Measurements from ENCODE around the gene PLCB2. TPM values are rescaled to one million over a fixed set of nuclear protein-coding genes. Genes with fewer than 3 reads are reported as not detected.

PLCB2 gene
- total RNA-seq, 4 donors from 2014 or later: 1.7 to 7.2 (median 4.1) TPM

DNA sequence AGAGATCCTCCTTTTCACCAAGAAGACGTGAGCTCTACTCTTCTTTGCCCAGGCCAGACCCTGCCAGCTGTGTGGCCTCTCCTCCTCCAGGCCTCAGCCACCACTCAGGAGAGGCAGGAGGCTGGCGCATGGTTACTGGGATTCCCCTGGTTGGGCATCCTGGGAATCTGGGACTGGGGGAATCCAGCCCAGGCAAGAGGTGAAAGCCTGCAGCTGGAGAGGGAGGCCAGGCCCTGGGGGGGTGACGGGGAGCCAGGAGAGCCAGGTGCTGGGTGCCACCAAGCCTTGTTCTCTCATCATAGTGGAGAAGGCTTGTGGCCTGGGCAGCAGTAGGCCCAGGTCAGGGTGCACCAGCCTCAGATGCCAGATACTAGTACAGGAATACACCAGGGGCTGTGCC, 26.8 kb upstream of the PLCB2 start:
- WGBS, 2 donors: 50 to 100% methylated on average over 1 to 2 of the region's 3 CpGs
- TF ChIP-seq, protein P1, sequence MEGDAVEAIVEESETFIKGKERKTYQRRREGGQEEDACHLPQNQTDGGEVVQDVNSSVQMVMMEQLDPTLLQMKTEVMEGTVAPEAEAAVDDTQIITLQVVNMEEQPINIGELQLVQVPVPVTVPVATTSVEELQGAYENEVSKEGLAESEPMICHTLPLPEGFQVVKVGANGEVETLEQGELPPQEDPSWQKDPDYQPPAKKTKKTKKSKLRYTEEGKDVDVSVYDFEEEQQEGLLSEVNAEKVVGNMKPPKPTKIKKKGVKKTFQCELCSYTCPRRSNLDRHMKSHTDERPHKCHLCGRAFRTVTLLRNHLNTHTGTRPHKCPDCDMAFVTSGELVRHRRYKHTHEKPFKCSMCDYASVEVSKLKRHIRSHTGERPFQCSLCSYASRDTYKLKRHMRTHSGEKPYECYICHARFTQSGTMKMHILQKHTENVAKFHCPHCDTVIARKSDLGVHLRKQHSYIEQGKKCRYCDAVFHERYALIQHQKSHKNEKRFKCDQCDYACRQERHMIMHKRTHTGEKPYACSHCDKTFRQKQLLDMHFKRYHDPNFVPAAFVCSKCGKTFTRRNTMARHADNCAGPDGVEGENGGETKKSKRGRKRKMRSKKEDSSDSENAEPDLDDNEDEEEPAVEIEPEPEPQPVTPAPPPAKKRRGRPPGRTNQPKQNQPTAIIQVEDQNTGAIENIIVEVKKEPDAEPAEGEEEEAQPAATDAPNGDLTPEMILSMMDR (IDR thresholded peaks at IDR 0.05): no peak
- no peak for TF ChIP-seq POLR2A (IDR thresholded peaks at IDR 0.05)
- H3K9me3 ChIP-seq: no peaks in the 10 kb centered on the region
- H3K27ac ChIP-seq: peak overlapping the region; percentile 95 to 99 (median 99)
- intact Hi-C loops (cut with DNase I): no loop called here
- H3K36me3 ChIP-seq: peaks cover 19% of the 10 kb centered on the region in 2 donors
- no peak overlapping the region for H3K4me3 ChIP-seq (replicated peaks in 1 of 3)
- peak in 1 of 2 donors; percentile 30 for DNase-seq
- H3K27me3 ChIP-seq: no peaks in the 10 kb centered on the region
- H3K4me1 ChIP-seq: peaks cover 68 to 98% of the 10 kb centered on the region in 2 donors

DNA sequence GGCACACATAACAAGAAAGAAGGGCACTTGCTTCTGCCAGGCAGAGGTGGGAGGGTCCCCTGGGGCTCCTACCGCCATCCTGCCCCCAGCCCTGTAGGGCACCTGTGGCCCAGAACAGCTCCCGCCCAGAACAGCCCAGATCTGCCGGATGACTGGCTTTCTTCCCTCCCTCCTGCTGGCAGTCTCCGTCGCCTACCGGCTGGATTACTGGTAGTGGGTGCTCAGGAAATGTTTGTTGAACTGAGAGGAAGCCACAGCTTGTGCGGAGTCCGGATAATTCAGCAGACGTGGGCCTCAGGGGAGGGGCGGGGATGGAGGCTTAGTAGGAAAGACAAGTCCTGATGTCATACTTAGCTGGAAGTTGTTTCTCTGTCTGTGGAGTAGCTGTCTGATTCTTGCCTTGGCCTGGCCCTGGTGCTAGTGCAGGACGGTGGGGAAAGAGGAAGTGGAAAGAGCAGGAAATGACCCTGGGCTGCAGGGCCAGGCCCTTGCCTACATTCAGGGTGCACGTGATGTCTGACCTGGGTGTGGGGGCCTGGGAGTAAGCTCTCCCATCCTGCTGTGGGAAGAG, 26.3 kb upstream of the PLCB2 start:
- H3K36me3 ChIP-seq: peaks cover 19% of the 10 kb centered on the region in 2 donors
- H3K4me1 ChIP-seq: peaks cover 68 to 98% of the 10 kb centered on the region in 2 donors
- H3K27ac ChIP-seq: peak overlapping the region; percentile 95 to 99 (median 99)
- peak in 1 of 2 donors; percentile 66 for TF ChIP-seq POLR2A (IDR thresholded peaks at IDR 0.05)
- TF ChIP-seq, protein P1 (IDR thresholded peaks at IDR 0.05): no peak
- peak; percentile 80 to 82 for DNase-seq
- intact Hi-C loops (cut with DNase I): no loop called here
- WGBS, 2 donors: 14 to 22% methylated on average over 9 to 12 of the region's 12 CpGs
- no peak overlapping the region for H3K4me3 ChIP-seq (replicated peaks in 1 of 3)
- H3K9me3 ChIP-seq: no peaks in the 10 kb centered on the region
- no peaks in the 10 kb centered on the region for H3K27me3 ChIP-seq

DNA sequence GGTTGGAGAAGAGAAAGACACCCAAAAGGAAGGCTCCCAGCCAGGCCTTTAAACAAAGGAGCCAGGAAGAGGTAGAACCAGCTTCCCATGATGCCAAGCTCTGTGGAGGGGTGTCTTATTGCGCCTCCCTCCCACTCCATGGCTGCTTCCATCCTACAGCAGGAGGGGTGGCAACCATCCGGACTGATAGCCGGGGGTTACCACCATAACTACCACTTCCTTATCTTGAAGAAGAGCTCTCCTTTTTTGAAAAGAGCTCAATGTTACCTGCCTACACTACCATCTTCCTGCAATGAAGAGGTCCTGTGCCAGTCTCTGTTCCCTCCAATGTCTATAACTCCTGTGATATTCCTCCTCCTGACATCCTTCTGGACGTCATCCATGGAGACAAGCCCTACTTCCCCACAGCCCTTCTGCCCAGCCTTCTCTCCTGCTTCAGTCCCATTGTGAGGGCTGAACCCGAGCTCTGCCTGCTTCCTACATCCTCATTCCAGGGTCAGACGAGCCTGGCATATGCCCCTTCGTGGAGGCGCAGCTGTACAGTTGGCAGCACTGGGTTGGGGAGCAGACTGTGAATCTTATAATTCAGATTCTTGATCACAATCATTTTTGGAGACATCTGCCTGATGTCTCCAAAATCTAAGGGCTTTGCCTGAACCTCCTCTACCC, 24.5 kb upstream of the PLCB2 start:
- peak overlapping the region; percentile 95 to 99 (median 99) for H3K27ac ChIP-seq
- no peak overlapping the region for H3K4me3 ChIP-seq (replicated peaks in 1 of 3)
- TF ChIP-seq, protein P1 (IDR thresholded peaks at IDR 0.05): no peak
- TF ChIP-seq POLR2A (IDR thresholded peaks at IDR 0.05): no peak
- no peaks in the 10 kb centered on the region for H3K9me3 ChIP-seq
- H3K4me1 ChIP-seq: peaks cover 68 to 98% of the 10 kb centered on the region in 2 donors
- 81 to 83% methylated on average over 8 of the region's 8 CpGs for WGBS, 2 donors
- intact Hi-C loops (cut with DNase I): no loop called here
- DNase-seq: no peak
- H3K36me3 ChIP-seq: peaks cover 19% of the 10 kb centered on the region in 2 donors
- H3K27me3 ChIP-seq: no peaks in the 10 kb centered on the region

DNA sequence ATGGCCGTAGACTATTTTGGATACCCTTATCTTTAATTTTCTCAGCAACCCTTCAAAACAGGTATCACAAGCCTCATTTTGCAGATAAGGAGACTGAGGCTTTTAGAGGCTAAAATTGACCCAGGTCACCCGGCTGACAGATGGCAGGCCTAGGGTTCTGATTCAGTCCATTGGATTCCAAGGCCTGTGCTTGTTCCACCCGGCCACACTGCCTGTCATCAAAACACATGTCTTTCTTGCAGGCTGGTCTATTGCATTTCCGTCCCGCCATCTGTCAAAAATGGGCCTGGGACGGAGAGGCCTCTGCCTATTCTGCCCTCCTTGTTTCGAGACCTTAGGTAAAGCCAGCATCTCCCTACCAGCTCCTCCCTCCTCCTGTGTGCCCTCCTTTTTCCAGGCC, 23.9 kb upstream of the PLCB2 start:
- no peaks in the 10 kb centered on the region for H3K27me3 ChIP-seq
- H3K4me3 ChIP-seq (replicated peaks in 1 of 3): no peak overlapping the region
- peaks cover 68 to 98% of the 10 kb centered on the region in 2 donors for H3K4me1 ChIP-seq
- H3K36me3 ChIP-seq: peaks cover 15 to 19% of the 10 kb centered on the region in 2 donors
- peak overlapping the region; percentile 95 to 99 (median 99) for H3K27ac ChIP-seq
- WGBS, 2 donors: 96 to 97% methylated on average over 7 of the region's 7 CpGs
- H3K9me3 ChIP-seq: no peaks in the 10 kb centered on the region
- TF ChIP-seq, protein P1 (IDR thresholded peaks at IDR 0.05): no peak
- TF ChIP-seq POLR2A (IDR thresholded peaks at IDR 0.05): no peak
- DNase-seq: no peak
- intact Hi-C loops (cut with DNase I): no loop called here

DNA sequence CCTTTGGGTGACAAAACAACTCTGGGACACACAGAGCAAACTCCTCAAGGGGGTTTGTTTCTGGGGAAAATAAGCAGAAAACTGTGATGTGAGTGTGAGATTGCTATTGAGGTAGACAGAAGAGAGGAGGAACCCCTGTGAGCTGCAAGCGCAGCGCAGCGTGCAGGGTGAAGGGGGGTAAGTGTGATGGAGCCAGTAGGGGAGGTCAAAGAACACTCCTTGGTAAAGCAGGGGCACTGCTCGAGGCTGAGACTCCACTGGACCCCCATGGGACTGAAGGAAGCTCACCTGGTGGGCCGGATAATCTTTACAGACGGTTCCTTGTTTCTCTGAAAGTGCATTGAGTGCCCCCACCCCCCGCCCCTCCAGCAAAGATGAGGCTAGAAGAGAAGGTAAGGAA, 23.3 kb upstream of the PLCB2 start:
- Histone ChIP-seq H3K4me1 (peaks cover 70 to 98% of the 10 kb centered on the region in 2 donors), H3K9me3 (no peaks in the 10 kb centered on the region), H3K36me3 (peaks cover 10 to 14% of the 10 kb centered on the region in 2 donors), H3K27ac (peak overlapping the region; percentile 95 to 99 (median 99)), H3K4me3 (replicated peaks in 1 of 3) (no peak overlapping the region), H3K27me3 (no peaks in the 10 kb centered on the region)
- intact Hi-C loops (cut with DNase I): no loop called here
- WGBS, 2 donors: 86 to 92% methylated on average over 7 of the region's 7 CpGs
- DNase-seq: peak in 1 of 2 donors; percentile 21
- TF ChIP-seq, protein P1 (IDR thresholded peaks at IDR 0.05): no peak
- no peak for TF ChIP-seq POLR2A (IDR thresholded peaks at IDR 0.05)

Data from thyroid gland (tissue), 4 donors.